HG03432 (cell line): ENCODE results near the gene GTPBP1.

Source experiments
- ATAC-seq: cut with Tn5 transposase; IDR thresholded peaks from one replicate; pipeline ENCODE4 v1.9.1; 2021; ENCODE audit warnings: mild to moderate bottlenecking, moderate library complexity; ENCODE audit not compliant: unreplicated experiment

GTPBP1 gene

GRCh38 chr22:38724926-38725571 lies 19.3 kb downstream of the GTPBP1 start:
- ATAC-seq: no peak

GRCh38 chr22:38725900-38726655 lies 20.3 kb downstream of the GTPBP1 start:
- ATAC-seq: no peak

GRCh38 chr22:38727123-38727522 lies 21.4 kb downstream of the GTPBP1 start:
- ATAC-seq: no peak

GRCh38 chr22:38727530-38728451 lies 22.0 kb downstream of the GTPBP1 start:
- ATAC-seq: no peak

GRCh38 chr22:38728871-38729796 lies 23.4 kb downstream of the GTPBP1 start:
- no peak for ATAC-seq

- no peak for ATAC-seq
Measured at GRCh38 chr22:38729946-38730345, 24.2 kb downstream of the GTPBP1 start.

- no peak for ATAC-seq
Measured at GRCh38 chr22:38730411-38730871, 24.7 kb downstream of the GTPBP1 start.

- ATAC-seq: no peak
Measured at GRCh38 chr22:38731703-38732161, 26.0 kb downstream of the GTPBP1 start.

- ATAC-seq: no peak
Measured at GRCh38 chr22:38732251-38732815, 26.6 kb downstream of the GTPBP1 start.

- no peak for ATAC-seq
Measured at GRCh38 chr22:38733329-38733723, 27.6 kb downstream of the GTPBP1 start.

- no peak for ATAC-seq
Measured at GRCh38 chr22:38733724-38734381, 28.1 kb downstream of the GTPBP1 start.

- no peak for ATAC-seq
Measured at GRCh38 chr22:38734421-38735100, 28.8 kb downstream of the GTPBP1 start.

- ATAC-seq: no peak
Measured at GRCh38 chr22:38735126-38735464, 29.4 kb downstream of the GTPBP1 start.

- no peak for ATAC-seq
Measured at GRCh38 chr22:38735465-38736256, 29.9 kb downstream of the GTPBP1 start.

- no peak for ATAC-seq
Measured at GRCh38 chr22:38736257-38736570, 30.5 kb downstream of the GTPBP1 start.

GRCh38 chr22:38737302-38738060 lies 31.7 kb downstream of the GTPBP1 start:
- no peak for ATAC-seq

GRCh38 chr22:38738475-38739070 lies 32.8 kb downstream of the GTPBP1 start:
- no peak for ATAC-seq
